HG02938 (cell line): ENCODE data around the gene ZBTB46.
"Not testable (repeated sequence)": the region's sequence is repeated elsewhere in the genome, so short reads cannot be mapped to it uniquely, and the experiment has no call there.

Experiments
- ATAC-seq: cut with Tn5 transposase; IDR thresholded peaks from one replicate; pipeline ENCODE4 v1.9.1; 2021; ENCODE audit warnings: mild to moderate bottlenecking, moderate library complexity; ENCODE audit not compliant: unreplicated experiment

ZBTB46 gene

GRCh38 chr20:63819224-63819921 is 11.7 kb downstream of the ZBTB46 start:
- no peak for ATAC-seq

DNA sequence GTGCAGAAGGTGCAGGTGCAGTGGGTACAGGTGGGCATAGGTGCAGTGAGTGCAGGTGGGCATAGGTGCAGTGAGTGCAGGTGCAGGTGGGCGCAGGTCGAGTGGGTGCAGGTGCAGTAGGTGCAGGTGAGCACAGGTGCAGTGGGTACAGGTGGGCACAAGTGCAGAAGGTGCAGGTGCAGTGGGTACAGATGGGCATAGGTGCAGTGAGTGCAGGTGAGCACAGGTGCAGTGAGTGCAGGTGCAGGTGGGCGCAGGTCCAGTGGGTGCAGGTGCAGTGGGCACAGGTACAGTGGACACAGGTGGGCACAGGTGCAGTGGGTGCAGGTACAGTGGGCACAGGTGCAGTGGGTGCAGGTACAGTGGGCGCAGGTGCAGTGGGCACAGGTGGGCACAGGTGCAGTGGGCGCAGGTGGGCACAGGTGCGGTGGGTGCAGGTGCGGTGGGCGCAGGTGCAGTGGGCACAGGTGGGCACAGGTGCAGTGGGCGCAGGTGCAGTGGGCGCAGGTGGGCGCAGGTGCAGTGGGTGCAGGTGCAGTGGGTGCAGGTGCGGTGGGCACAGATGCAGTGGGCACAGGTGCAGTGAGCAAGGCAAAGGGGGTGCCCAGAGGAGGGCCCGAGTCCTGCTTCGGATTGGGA is 15.3 kb downstream of the ZBTB46 start:
- no peak for ATAC-seq

DNA sequence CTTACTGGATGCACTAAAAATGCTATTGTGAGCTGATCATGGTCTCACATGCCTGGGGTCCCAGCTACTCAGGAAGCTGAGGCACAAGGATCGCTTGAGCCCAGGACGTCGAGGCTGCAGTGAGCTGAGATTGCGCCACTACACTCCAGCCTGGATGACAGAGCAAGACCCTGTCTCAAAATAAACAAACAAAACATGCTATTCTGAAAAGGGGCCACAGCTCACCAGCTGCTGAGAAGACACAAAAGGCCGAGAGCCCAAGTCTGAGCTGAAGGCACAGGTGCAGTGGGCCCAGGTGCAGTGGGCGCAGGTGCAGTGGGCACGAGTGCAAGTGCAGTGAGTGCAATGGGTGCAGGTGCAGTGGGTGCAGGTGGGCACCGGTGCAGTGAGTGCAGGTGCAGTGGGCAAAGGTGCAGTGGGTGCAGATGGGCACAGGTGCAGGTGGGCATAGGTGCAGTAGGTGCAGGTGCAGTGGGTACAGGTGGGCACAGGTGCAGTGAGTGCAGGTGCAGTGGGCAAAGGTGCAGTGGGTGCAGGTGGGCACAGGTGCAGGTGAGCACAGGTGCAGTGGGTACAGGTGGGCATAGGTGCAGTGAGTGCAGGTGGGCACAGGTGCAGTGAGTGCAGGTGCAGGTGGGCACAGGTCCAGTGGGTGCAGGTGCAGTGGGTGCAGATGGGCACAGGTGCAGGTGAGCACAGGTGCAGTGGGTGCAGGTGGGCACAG is 16.0 kb downstream of the ZBTB46 start:
- ATAC-seq: no peak

DNA sequence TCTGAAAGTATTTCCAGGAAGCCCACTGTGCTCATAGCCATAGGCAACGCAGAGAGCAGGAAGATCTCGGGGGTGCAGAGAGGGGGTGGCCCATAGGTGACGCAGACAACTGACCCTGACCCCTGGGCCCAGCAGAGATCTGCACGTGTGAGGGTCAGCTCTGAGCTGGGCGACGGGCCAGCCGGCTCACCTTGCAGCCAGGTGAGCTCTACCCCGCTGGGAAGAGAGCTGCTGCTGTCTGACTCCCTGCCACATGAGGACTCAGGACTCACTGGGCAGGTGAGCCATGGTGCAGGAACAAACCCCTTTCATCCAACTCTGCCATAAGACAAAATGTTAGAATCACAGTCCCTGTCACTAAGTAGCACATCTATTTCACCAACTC is 19.6 kb downstream of the ZBTB46 start:
- ATAC-seq: no peak

DNA sequence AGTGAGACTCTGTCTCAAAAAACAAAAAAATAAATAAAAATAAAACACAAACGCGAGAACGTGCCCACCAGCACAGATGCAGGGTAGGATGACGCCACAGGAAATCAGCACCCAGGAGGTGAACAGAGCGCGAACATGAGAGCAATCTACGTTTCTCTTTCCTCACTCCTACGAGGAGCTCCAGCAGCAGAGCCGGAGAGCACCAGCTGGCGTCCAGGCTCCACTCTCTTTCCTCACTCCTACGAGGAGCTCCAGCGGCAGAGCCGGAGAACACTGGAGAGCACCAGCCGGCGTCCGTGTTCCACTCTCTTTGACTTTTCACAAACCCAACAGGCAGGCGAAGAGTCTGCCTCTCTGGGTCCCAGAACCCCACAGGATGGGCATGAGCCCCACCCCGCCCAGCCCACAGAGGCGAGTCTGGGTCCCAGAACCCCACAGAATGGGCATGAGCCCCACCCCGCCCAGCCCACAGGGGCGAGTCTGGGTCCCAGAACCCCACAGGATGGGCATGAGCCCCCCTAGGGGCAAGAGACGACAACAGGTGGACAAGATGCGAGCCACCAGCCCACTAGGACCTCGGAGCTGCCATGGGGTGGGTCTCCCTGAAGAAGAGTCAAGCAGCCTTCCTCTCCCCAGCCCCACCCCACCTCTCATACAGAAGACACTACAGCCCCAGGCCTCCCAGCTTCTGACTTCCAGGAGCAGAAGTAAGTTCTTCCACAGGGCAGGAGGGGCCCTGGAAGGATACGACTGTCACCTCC is 20.2 kb downstream of the ZBTB46 start:
- no peak for ATAC-seq

GRCh38 chr20:63809856-63810255 is 21.2 kb downstream of the ZBTB46 start:
- ATAC-seq: no peak

DNA sequence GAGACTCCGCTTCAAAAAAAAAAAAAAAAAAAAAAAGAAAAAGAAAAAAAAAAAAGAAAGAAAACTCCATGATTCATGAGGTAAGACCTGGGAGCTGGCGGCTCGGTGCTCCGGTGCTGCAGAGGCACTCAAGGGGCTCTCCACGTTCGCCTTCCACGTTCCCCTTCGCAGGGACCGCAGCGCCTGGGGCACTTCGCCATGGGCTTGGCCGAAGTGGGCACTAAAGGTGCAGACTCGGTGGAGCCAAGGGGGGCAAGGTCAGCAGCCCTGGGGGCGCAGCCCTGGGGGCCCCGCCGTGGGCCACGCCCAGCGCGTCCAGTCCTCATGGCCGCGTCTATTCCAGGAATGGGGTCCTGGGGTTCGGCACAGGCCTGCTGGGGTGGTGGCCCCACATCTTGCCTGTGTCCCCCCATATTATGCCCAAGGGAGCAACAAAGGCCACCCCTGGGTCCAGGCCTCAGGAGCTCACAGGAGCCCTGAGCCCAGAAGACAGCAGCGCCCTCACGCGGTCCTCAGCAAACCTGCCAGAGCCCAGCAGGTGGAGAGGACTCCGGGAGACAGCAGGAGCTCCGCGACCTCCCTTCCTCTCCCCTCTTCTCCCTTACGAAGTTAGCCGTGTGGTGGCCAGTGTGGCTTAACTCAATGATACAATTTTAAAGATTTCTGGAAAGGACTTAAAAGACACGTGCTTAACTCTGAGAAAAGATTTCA is 21.9 kb downstream of the ZBTB46 start:
- no peak for ATAC-seq

GRCh38 chr20:63808145-63808724 is 22.8 kb downstream of the ZBTB46 start:
- no peak for ATAC-seq

GRCh38 chr20:63807654-63808053 is 23.4 kb downstream of the ZBTB46 start:
- ATAC-seq: no peak

DNA sequence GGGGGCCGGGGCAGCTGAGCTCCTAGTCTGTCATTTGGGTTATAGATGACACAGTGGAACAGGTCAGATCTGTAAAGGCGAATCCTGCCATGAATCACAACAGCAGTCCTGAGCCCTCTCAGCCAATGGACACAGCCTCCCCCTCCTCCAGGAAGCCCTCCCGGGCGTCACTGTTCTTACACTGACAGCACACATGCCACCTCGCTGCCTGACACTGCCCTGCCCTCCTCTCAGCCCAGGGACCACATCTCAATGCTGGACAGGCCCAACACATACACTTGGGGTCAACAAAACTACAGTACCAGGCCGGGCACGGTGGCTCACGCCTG is 26.8 kb downstream of the ZBTB46 start:
- ATAC-seq: no peak

GRCh38 chr20:63802469-63803240 is 28.4 kb downstream of the ZBTB46 start:
- ATAC-seq: no peak

- ATAC-seq: not testable (repeated sequence)
Observed at GRCh38 chr20:63801174-63801573, 29.9 kb downstream of the ZBTB46 start.

DNA sequence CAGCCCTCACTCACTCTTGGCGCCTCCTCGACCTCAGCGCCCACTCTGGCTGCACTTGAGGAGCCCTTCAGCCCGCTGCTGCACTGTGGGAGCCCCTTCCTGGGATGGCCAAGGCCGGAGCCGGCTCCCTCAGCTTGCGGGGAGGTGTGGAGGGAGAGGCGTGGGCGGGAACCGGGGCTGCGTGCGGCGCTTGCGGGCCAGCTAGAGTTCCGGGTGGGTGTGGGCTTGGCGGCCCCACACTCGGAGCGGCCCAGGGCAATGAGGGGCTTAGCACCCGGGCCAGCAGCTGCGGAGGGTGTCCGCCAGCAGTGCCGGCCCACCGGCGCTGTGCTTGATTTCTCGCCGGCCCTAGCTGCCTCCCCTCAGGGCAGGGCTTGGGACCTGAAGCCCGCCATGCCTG is 30.7 kb downstream of the ZBTB46 start:
- not testable (repeated sequence) for ATAC-seq

- not testable (repeated sequence) for ATAC-seq
Observed at GRCh38 chr20:63799127-63799526, 31.9 kb downstream of the ZBTB46 start.

DNA sequence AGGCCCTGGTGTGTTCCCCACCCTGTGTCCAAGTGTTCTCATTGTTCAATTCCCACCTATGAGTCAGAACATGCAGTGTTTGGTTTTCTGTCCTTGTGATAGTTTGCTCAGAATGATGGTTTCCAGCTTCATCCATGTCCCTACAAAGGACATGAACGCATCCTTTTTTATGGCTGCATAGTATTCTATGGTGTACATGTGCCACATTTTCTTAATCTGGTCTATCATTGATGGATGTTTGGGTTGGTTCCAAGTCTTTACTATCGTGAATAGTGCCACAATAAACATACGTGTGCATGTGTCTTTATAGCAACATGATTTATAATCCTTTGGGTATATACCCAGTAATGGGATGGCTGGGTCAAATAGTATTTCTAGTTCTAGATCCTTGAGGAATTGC is 33.9 kb downstream of the ZBTB46 start:
- ATAC-seq: not testable (repeated sequence)

GRCh38 chr20:63795178-63795830 is 35.8 kb downstream of the ZBTB46 start:
- ATAC-seq: no peak

DNA sequence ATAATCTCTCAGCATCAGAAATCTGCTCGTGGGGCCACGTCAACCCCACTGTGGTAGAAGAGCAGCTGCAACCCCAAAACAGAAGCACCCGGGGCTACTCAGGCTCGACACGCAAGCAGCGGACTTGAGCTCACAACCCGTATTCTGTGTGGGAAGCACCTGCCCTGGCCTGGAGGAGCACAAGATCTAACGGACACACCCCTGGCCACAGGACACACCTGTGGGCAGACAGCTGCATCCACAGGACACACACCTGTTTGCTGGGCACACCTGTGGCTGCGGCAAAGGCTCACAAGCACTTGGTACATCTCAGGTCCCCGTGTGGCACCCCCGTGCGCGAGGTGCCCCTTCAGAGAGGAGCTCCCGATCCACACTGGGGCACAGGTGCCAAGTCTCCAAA is 36.5 kb downstream of the ZBTB46 start:
- ATAC-seq: no peak

DNA sequence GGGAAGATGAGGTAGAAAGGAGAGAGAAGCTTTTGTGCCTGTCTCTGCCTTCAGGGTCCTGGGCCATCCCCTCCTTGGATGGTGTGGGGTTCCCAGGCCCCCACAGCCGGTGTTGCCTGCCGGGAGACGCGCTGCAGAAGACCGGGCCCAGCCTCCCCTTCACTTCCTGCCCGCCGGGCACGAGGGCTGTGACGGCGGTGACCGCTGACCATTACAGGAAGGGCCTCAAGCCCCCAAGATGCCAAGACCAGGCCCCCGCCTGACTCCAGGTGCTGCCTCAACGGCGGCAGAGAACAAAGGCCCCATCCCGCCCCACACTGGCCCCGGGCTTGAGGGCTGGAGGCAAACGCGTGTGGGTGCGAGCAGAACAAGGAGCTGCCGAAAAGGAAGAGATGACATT is 38.2 kb downstream of the ZBTB46 start:
- ATAC-seq: no peak

GRCh38 chr20:63791497-63792156 is 39.4 kb downstream of the ZBTB46 start:
- ATAC-seq: no peak
